Naive thymus-derived CD4-positive, alpha-beta T cell (primary cell): Measurements from ENCODE around the gene CALB2. TPM values are rescaled to one million over a fixed set of nuclear protein-coding genes. Genes with fewer than 3 reads are reported as not detected.

ENCODE experiments used
- ATAC-seq: fragments of 150-1000 bp; cut with Tn5 transposase; 2 replicates; pipeline ENCODE4 v1.10.0; 2021; ENCODE audit warnings: mild to moderate bottlenecking, moderate library complexity
- CTCF ChIA-PET: fragments of 350-600 bp; sonication (Branson Sonifier 250); formaldehyde crosslinking; loops from one replicate; lab custom pipeline; 2021; ENCODE audit warnings: antibody characterized with exemption; lab: Charles Lee
- POLR2A ChIA-PET: fragments of 350-600 bp; sonication (Branson Sonifier 250); formaldehyde crosslinking; loops from one replicate; lab custom pipeline; 2021; ENCODE audit warnings: antibody characterized with exemption, inconsistent platforms; lab: Charles Lee
- DNase-seq, 9 donors: peaks; one replicate each; pipeline versions ENCODE4 v3.0.0 to v3.0.0-alpha.2; 2020 to 2022; ENCODE audit warnings: mixed read lengths in 1 of 9
- H3K27ac ChIP-seq: one replicate; pipeline ENCODE4 v1.7.0; 2013; ENCODE audit warnings: mild to moderate bottlenecking, low read depth, low read length, moderate library complexity
- H3K27me3 ChIP-seq, 2 donors: one replicate each; pipeline ENCODE4 v1.7.0; 2013; ENCODE audit warnings: low read length in 2 of 2, mild to moderate bottlenecking in 2 of 2, moderate library complexity in 2 of 2; ENCODE audit not compliant: control insufficient read depth in 2 of 2, insufficient read depth in 2 of 2
- H3K36me3 ChIP-seq, 3 experiments: 1 replicate in 2 of 3; 2 replicates in 1 of 3; pipeline ENCODE4 v1.7.0; 2013; ENCODE audit warnings: low read length in 3 of 3, mild to moderate bottlenecking in 3 of 3, moderate library complexity in 1 of 3; ENCODE audit not compliant: insufficient read depth in 3 of 3, control insufficient read depth in 2 of 3
- H3K4me1 ChIP-seq, 2 donors: one replicate each; pipeline ENCODE4 v1.7.0; 2013; ENCODE audit warnings: low read length in 2 of 2, mild to moderate bottlenecking in 2 of 2, moderate library complexity in 1 of 2; ENCODE audit not compliant: control insufficient read depth in 2 of 2, insufficient read depth in 2 of 2
- H3K4me3 ChIP-seq: 2 replicates; pipeline ENCODE4 v1.7.0; 2013; ENCODE audit warnings: mild to moderate bottlenecking, low read length
- H3K9me3 ChIP-seq, 3 experiments: 1 replicate in 2 of 3; 2 replicates in 1 of 3; pipeline ENCODE4 v1.7.0; 2013; ENCODE audit warnings: low read length in 3 of 3; ENCODE audit not compliant: control insufficient read depth in 2 of 3
- H3K27ac Mint-ChIP-seq, 9 donors: one replicate each; pipeline ENCODE4 v1.8.0; 2020 to 2022; ENCODE audit warnings: mixed read lengths in 9 of 9, mild to moderate bottlenecking in 8 of 9, moderate library complexity in 5 of 9, inconsistent platforms in 2 of 9
- H3K27me3 Mint-ChIP-seq, 5 donors: one replicate each; pipeline ENCODE4 v1.8.0; 2021 to 2022; ENCODE audit warnings: mixed read lengths in 5 of 5, mild to moderate bottlenecking in 1 of 5
- H3K36me3 Mint-ChIP-seq, 5 donors: one replicate each; pipeline ENCODE4 v1.8.0; 2020 to 2022; ENCODE audit warnings: mixed read lengths in 5 of 5, mild to moderate bottlenecking in 3 of 5, inconsistent platforms in 1 of 5
- H3K4me1 Mint-ChIP-seq, 7 donors: one replicate each; pipeline ENCODE4 v1.8.0; 2020 to 2022; ENCODE audit warnings: mixed read lengths in 7 of 7, mild to moderate bottlenecking in 3 of 7, inconsistent platforms in 1 of 7
- H3K4me3 Mint-ChIP-seq, 10 donors: one replicate each; pipeline ENCODE4 v1.8.0; 2020 to 2022; ENCODE audit warnings: mild to moderate bottlenecking in 10 of 10, mixed read lengths in 10 of 10, moderate library complexity in 6 of 10, inconsistent platforms in 2 of 10
- H3K9me3 Mint-ChIP-seq, 11 donors: one replicate each; pipeline ENCODE4 v1.8.0; 2020 to 2022; ENCODE audit warnings: mixed read lengths in 11 of 11, mild to moderate bottlenecking in 4 of 11, inconsistent platforms in 1 of 11, moderate library complexity in 1 of 11
- intact Hi-C, 2 donors: fragments of 100-400 bp; cut with micrococcal nuclease; formaldehyde crosslinking; loops; one replicate each; pipeline ENCODE4 v1.15.1; 2023
- polyA plus RNA-seq, 2 donors: library from polyadenylated mRNA; unstranded; fragments of 300-500 nt; fragmentation: Illumina TruSeq; gene quantifications; one replicate each; pipeline ENCODE4 v1.2.3, GENCODE V29; 2021
- total RNA-seq, 6 experiments: library from RNA in 5 of 6; stranded (reverse) in 5 of 6; gene quantifications; 1 replicate in 5 of 6; 2 replicates in 1 of 6; pipeline ENCODE4 v1.2.3 and lab custom pipeline; 2021 to 2026

Gene CALB2
- total and polyA plus RNA-seq, 7 experiments from 2014 or later: not detected

DNA sequence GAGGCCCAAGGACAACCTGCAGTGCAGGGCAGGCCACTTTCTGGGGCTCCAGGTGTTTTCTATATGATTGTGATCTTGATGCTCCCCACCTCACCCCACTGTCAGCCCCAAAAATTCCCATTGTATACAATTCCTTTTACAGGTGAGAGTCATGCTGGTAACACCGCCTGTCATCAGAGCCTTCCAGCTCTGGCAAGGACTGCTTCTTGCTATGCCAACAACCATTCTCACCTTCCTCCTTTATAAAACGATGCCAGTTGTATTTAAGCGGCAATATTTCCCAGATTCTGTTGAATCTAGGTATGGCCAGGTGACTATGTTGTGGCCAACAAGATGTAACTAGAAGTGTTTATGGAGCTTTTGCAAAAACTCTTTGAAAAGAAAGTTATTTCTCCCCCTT lies 30.4 kb upstream of the CALB2 start:
- Histone ChIP-seq H3K27ac (no peak overlapping the region), H3K27me3 (peaks cover 0 to 7% of the 10 kb centered on the region in 2 donors), H3K36me3 (no peaks in the 10 kb centered on the region), H3K4me3 (no peak overlapping the region), H3K4me1 (no peaks in the 10 kb centered on the region), H3K9me3 (no peaks in the 10 kb centered on the region)
- no peak for DNase-seq
- Mint-ChIP-seq H3K4me1 (no peaks in the 10 kb centered on the region), H3K4me3 (no peak overlapping the region), H3K27me3 (peaks cover 2 to 36% (median 24%) of the 10 kb centered on the region in 5 donors), H3K9me3 (peaks cover 0 to 9% (median 0%) of the 10 kb centered on the region in 11 donors), H3K36me3 (no peaks in the 10 kb centered on the region), H3K27ac (no peak overlapping the region)
- no peak for ATAC-seq
- CTCF ChIA-PET: no interaction called here
- POLR2A ChIA-PET: no interaction called here
- intact Hi-C loops: no loop called here

- Mint-ChIP-seq H3K36me3 (no peaks in the 10 kb centered on the region), H3K4me3 (no peak overlapping the region), H3K4me1 (peaks cover 0 to 2% (median 0%) of the 10 kb centered on the region in 7 donors), H3K27me3 (peaks cover 2 to 45% (median 31%) of the 10 kb centered on the region in 5 donors), H3K27ac (no peak overlapping the region), H3K9me3 (peaks cover 0 to 11% (median 2%) of the 10 kb centered on the region in 11 donors)
- H3K36me3 ChIP-seq: no peaks in the 10 kb centered on the region
- no peaks in the 10 kb centered on the region for H3K27me3 ChIP-seq
- H3K27ac ChIP-seq: no peak overlapping the region
- ChIA-PET POLR2A (no interaction called here), CTCF (no interaction called here)
- H3K9me3 ChIP-seq: no peaks in the 10 kb centered on the region
- no peaks in the 10 kb centered on the region for H3K4me1 ChIP-seq
- no peak for ATAC-seq
- intact Hi-C loops: no loop called here
- no peak for DNase-seq
- no peak overlapping the region for H3K4me3 ChIP-seq
Observed at GRCh38 chr16:71337631-71338030, 20.9 kb upstream of the CALB2 start.

DNA sequence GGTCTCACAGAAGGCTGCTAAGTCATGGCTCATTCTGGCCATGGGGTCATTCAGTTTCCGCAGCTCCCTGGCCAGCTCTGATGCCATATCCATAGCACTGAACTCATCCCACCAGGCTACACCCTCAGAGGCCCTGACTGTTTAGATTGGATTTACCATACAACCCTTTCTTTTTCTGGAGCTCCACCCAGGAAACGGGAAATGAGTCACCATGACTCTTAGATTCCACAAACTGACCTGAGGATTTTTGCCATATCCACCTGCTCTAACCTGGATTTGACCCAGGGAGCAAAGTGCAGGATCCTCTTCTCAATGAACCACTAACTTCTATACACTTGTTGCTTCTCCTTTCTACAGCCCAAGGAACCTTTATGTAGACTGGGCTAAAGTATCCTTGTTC lies 20.3 kb upstream of the CALB2 start:
- intact Hi-C loops: no loop called here
- Mint-ChIP-seq H3K27me3 (peaks cover 2 to 45% (median 31%) of the 10 kb centered on the region in 5 donors), H3K36me3 (no peaks in the 10 kb centered on the region), H3K4me1 (peaks cover 0 to 2% (median 0%) of the 10 kb centered on the region in 7 donors), H3K27ac (no peak overlapping the region), H3K9me3 (peaks cover 0 to 11% (median 2%) of the 10 kb centered on the region in 11 donors), H3K4me3 (no peak overlapping the region)
- H3K27ac ChIP-seq: no peak overlapping the region
- CTCF ChIA-PET: no interaction called here
- DNase-seq (no peak), ATAC-seq (no peak)
- POLR2A ChIA-PET: no interaction called here
- no peak overlapping the region for H3K4me3 ChIP-seq
- H3K27me3 ChIP-seq: no peaks in the 10 kb centered on the region
- no peaks in the 10 kb centered on the region for H3K9me3 ChIP-seq
- no peaks in the 10 kb centered on the region for H3K4me1 ChIP-seq
- H3K36me3 ChIP-seq: no peaks in the 10 kb centered on the region

- DNase-seq (no peak), ATAC-seq (no peak)
- CTCF ChIA-PET: no interaction called here
- H3K9me3 Mint-ChIP-seq: peaks cover 0 to 11% (median 2%) of the 10 kb centered on the region in 11 donors
- no peaks in the 10 kb centered on the region for H3K36me3 Mint-ChIP-seq
- Histone ChIP-seq H3K36me3 (no peaks in the 10 kb centered on the region), H3K27ac (no peak overlapping the region), H3K27me3 (no peaks in the 10 kb centered on the region), H3K4me1 (no peaks in the 10 kb centered on the region), H3K4me3 (no peak overlapping the region), H3K9me3 (no peaks in the 10 kb centered on the region)
- no peak overlapping the region for H3K27ac Mint-ChIP-seq
- no peak overlapping the region for H3K4me3 Mint-ChIP-seq
- peaks cover 0 to 2% (median 0%) of the 10 kb centered on the region in 7 donors for H3K4me1 Mint-ChIP-seq
- peaks cover 2 to 45% (median 31%) of the 10 kb centered on the region in 5 donors for H3K27me3 Mint-ChIP-seq
- POLR2A ChIA-PET: no interaction called here
- intact Hi-C loops: no loop called here
Observed at GRCh38 chr16:71338632-71339031, 19.9 kb upstream of the CALB2 start.

GRCh38 chr16:71339236-71340171 lies 19.0 kb upstream of the CALB2 start:
- DNase-seq (no peak), ATAC-seq (no peak)
- Mint-ChIP-seq H3K4me1 (peaks cover 0 to 2% (median 0%) of the 10 kb centered on the region in 7 donors), H3K27ac (no peak overlapping the region), H3K4me3 (no peak overlapping the region), H3K9me3 (peaks cover 0 to 11% (median 2%) of the 10 kb centered on the region in 11 donors), H3K36me3 (no peaks in the 10 kb centered on the region), H3K27me3 (peaks cover 2 to 45% (median 34%) of the 10 kb centered on the region in 5 donors)
- Histone ChIP-seq H3K4me3 (no peak overlapping the region), H3K27me3 (no peaks in the 10 kb centered on the region), H3K4me1 (no peaks in the 10 kb centered on the region), H3K9me3 (no peaks in the 10 kb centered on the region), H3K27ac (no peak overlapping the region), H3K36me3 (no peaks in the 10 kb centered on the region)
- CTCF ChIA-PET: interaction anchor here (1.7 kb wide), 1 partner anchor 18 kb away, joined by 3 read pairs; no protein-coding TSS in a partner anchor
- POLR2A ChIA-PET: no interaction called here
- intact Hi-C loops: no loop called here

DNA sequence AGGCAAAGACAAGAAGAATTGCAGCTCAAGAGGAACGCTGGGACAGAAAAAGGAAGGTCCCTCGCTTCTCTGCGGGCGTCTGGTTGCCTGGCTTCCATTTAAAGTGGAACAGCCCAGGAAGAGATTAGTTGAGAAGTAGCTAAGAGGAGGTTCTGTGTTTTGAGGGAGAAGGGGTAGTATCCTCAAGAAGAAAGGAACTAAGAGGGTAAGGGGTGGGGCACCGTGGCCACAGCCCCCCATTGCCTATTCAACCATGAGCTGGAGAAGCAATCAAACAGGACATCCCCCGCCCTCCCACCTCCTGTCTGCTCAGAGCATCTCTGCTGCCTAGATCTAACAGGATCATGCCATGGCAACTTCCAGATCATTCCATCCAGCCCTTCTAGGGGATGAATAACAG lies 18.1 kb upstream of the CALB2 start:
- Histone ChIP-seq H3K27ac (no peak overlapping the region), H3K9me3 (no peaks in the 10 kb centered on the region), H3K27me3 (no peaks in the 10 kb centered on the region), H3K4me1 (no peaks in the 10 kb centered on the region), H3K36me3 (no peaks in the 10 kb centered on the region), H3K4me3 (no peak overlapping the region)
- DNase-seq (no peak), ATAC-seq (no peak)
- Mint-ChIP-seq H3K27me3 (peaks cover 0 to 40% (median 40%) of the 10 kb centered on the region in 5 donors), H3K27ac (no peak overlapping the region), H3K4me1 (peaks cover 0 to 2% (median 0%) of the 10 kb centered on the region in 7 donors), H3K4me3 (no peak overlapping the region), H3K36me3 (no peaks in the 10 kb centered on the region), H3K9me3 (peaks cover 0 to 7% (median 2%) of the 10 kb centered on the region in 11 donors)
- intact Hi-C loops: no loop called here
- CTCF ChIA-PET: interaction anchor here (0.6 to 1.7 kb wide), 3 partner anchors 17 to 403 kb away, joined by 3 to 5 read pairs (median 3); no protein-coding TSS in a partner anchor
- POLR2A ChIA-PET: no interaction called here
